PC-3 (cell line): ENCODE measurements around the gene LRRC41. TPM values are rescaled to one million over a fixed set of nuclear protein-coding genes. Genes with fewer than 3 reads are reported as not detected.

Source experiments
- ATAC-seq: fragments of 200-7000 bp; cut with Tn5 transposase; 2 replicates; pipeline ENCODE4 v1.9.1; 2020; ENCODE audit warnings: mild to moderate bottlenecking, moderate library complexity
- BruUV-seq: library from RNA; stranded (reverse); fragments of 400-500 nt; replicated peaks from 2 replicates; lab custom pipeline; 2021; lab: Mats Ljungman, UMichigan
- CTCF ChIA-PET: fragments of 300-600 bp; sonication (Branson Sonifier 250); formaldehyde crosslinking; loops from one replicate; lab custom pipeline; 2022; ENCODE audit warnings: antibody characterized with exemption; lab: Charles Lee
- POLR2A ChIA-PET: fragments of 300-600 bp; sonication (Branson Sonifier 250); formaldehyde crosslinking; loops from one replicate; lab custom pipeline; 2022; ENCODE audit warnings: antibody characterized with exemption; ENCODE audit not compliant: unreplicated experiment; lab: Charles Lee
- DNase-seq: peaks from one replicate; pipeline ENCODE4 v3.0.0-alpha.2; 2015
- H2AFZ ChIP-seq: fragments of 300-600 bp; sonication (generic); 2 replicates; pipeline ENCODE4 v1.6.0; 2016; ENCODE audit warnings: antibody characterized with exemption, low read length
- H3F3A ChIP-seq: fragments of 300-600 bp; sonication (generic); one replicate; pipeline ENCODE4 v1.6.0; 2017; ENCODE audit warnings: antibody characterized with exemption, low read length, control low read depth, mild to moderate bottlenecking; ENCODE audit not compliant: unreplicated experiment
- H3K27ac ChIP-seq: fragments of 300-600 bp; sonication (generic); 2 replicates; pipeline ENCODE4 v1.5.1; 2016; ENCODE audit warnings: mild to moderate bottlenecking, low read length
- H3K27me3 ChIP-seq: fragments of 300-600 bp; sonication (generic); 2 replicates; pipeline ENCODE4 v1.6.1; 2016; ENCODE audit warnings: low read length, mixed read lengths
- H3K36me3 ChIP-seq: fragments of 300-600 bp; sonication (generic); 2 replicates; pipeline ENCODE4 v1.6.1; 2016; ENCODE audit warnings: low read depth, mixed run types, low read length, mixed read lengths
- H3K4me1 ChIP-seq: fragments of 300-600 bp; sonication (generic); 2 replicates; pipeline ENCODE4 v1.5.1; 2016; ENCODE audit warnings: low read length; ENCODE audit not compliant: insufficient read depth
- H3K4me2 ChIP-seq: fragments of 300-600 bp; sonication (generic); 2 replicates; pipeline ENCODE4 v1.6.0; 2016; ENCODE audit warnings: low read length
- H3K4me3 ChIP-seq: fragments of 300-600 bp; sonication (generic); 2 replicates; pipeline ENCODE4 v1.5.1; 2016; ENCODE audit warnings: mild to moderate bottlenecking, low read length, mixed read lengths
- H3K79me2 ChIP-seq: fragments of 300-600 bp; sonication (generic); 2 replicates; pipeline ENCODE4 v1.6.1; 2017; ENCODE audit warnings: low read length, mixed read lengths
- H3K9ac ChIP-seq: fragments of 300-600 bp; sonication (generic); 2 replicates; pipeline ENCODE4 v1.6.0; 2016; ENCODE audit warnings: mild to moderate bottlenecking, low read length
- H3K9me2 ChIP-seq: fragments of 300-600 bp; sonication (generic); replicated peaks from 2 replicates; pipeline ENCODE4 v1.6.1; 2016; ENCODE audit warnings: mixed run types, low read length, mixed read lengths
- H3K9me3 ChIP-seq: fragments of 300-600 bp; sonication (generic); 2 replicates; pipeline ENCODE4 v1.6.1; 2016; ENCODE audit warnings: low read length, mixed read lengths
- H4K20me1 ChIP-seq: fragments of 300-600 bp; sonication (generic); 2 replicates; pipeline ENCODE4 v1.6.1; 2016; ENCODE audit warnings: low read length, mixed read lengths
- CTCF ChIP-seq: fragments of 300-600 bp; sonication (generic); conservative IDR thresholded peaks from 2 replicates; pipeline ENCODE4 v1.5.1; 2017; ENCODE audit warnings: antibody characterized with exemption, low read depth, mild to moderate bottlenecking, low read length
- EZH2 ChIP-seq: fragments of 300-600 bp; sonication (generic); IDR thresholded peaks from one replicate; pipeline ENCODE4 v1.6.1; 2017; ENCODE audit warnings: antibody characterized with exemption, mild to moderate bottlenecking, low read length; ENCODE audit not compliant: unreplicated experiment
- EZH2phosphoT487 ChIP-seq: fragments of 300-600 bp; sonication (generic); IDR thresholded peaks from 2 replicates; pipeline ENCODE4 v1.6.1; 2018; ENCODE audit warnings: mild to moderate bottlenecking, antibody characterized with exemption, low read length, borderline replicate concordance
- intact Hi-C: fragments of 100-400 bp; cut with micrococcal nuclease; formaldehyde crosslinking; loops from 2 replicates; pipeline ENCODE4 v1.9.0; 2023
- total RNA-seq: library from RNA; depleted of rRNA; stranded (reverse); fragments of >200 nt; gene quantifications from 2 replicates; pipeline ENCODE4 v1.2.3, GENCODE V29; 2014

LRRC41 gene
- total RNA-seq, 1 experiment from 2014 or later: 52.7 TPM

- Histone ChIP-seq H3K4me3 (no peak overlapping the region), H2AFZ (no peak overlapping the region), H3K36me3 (peaks cover 71% of the 10 kb centered on the region), H3K9me2 (no peaks in the 10 kb centered on the region), H3K9me3 (no peaks in the 10 kb centered on the region), H3K27ac (no peak overlapping the region), H3K27me3 (no peaks in the 10 kb centered on the region), H3K4me2 (no peak overlapping the region), H3K9ac (no peak overlapping the region), H3K79me2 (no peaks in the 10 kb centered on the region), H3F3A (no peaks in the 10 kb centered on the region), H4K20me1 (no peaks in the 10 kb centered on the region), H3K4me1 (no peaks in the 10 kb centered on the region)
- no peak for ATAC-seq
- TF ChIP-seq CTCF: no peak
- TF ChIP-seq EZH2: no peak
- no peak for TF ChIP-seq EZH2phosphoT487
- DNase-seq: no peak
- intact Hi-C loops: no loop called here
- POLR2A ChIA-PET: interaction anchor here (0.6 kb wide), 1 partner anchor 28 kb away, joined by 5 read pairs; no protein-coding TSS in a partner anchor
- CTCF ChIA-PET: no interaction called here
- no TSS peak for BruUV-seq
These were observed 40.9 kb downstream of the LRRC41 start for GRCh38 chr1:46262508-46262907.

GRCh38 chr1:46256523-46256922 lies 46.9 kb downstream of the LRRC41 start:
- Histone ChIP-seq H3K79me2 (no peaks in the 10 kb centered on the region), H3K36me3 (peaks cover 42% of the 10 kb centered on the region; the same call in 1 of the 2 replicates), H3K27me3 (no peaks in the 10 kb centered on the region), H2AFZ (no peak overlapping the region), H3K9me2 (no peaks in the 10 kb centered on the region), H3K9ac (no peak overlapping the region), H3K4me3 (no peak overlapping the region), H3K27ac (no peak overlapping the region), H3K9me3 (no peaks in the 10 kb centered on the region), H4K20me1 (no peaks in the 10 kb centered on the region), H3K4me1 (no peaks in the 10 kb centered on the region), H3K4me2 (no peak overlapping the region), H3F3A (no peaks in the 10 kb centered on the region)
- CTCF ChIA-PET: no interaction called here
- POLR2A ChIA-PET: no interaction called here
- intact Hi-C loops: no loop called here
- DNase-seq (no peak), ATAC-seq (no peak)
- TF ChIP-seq EZH2 (no peak), EZH2phosphoT487 (no peak), CTCF (no peak)
- BruUV-seq: no TSS peak

- ATAC-seq (no peak), DNase-seq (no peak)
- Histone ChIP-seq H2AFZ (no peak overlapping the region), H3K4me1 (no peaks in the 10 kb centered on the region; the same call in 1 of the 2 replicates), H3K4me2 (no peak overlapping the region), H4K20me1 (no peaks in the 10 kb centered on the region), H3K27ac (no peak overlapping the region), H3K79me2 (peaks cover 9% of the 10 kb centered on the region), H3K36me3 (peaks cover 36% of the 10 kb centered on the region), H3K9me3 (no peaks in the 10 kb centered on the region), H3K4me3 (no peak overlapping the region), H3K9ac (no peak overlapping the region), H3F3A (no peaks in the 10 kb centered on the region), H3K27me3 (no peaks in the 10 kb centered on the region), H3K9me2 (no peaks in the 10 kb centered on the region)
- POLR2A ChIA-PET: no interaction called here
- intact Hi-C loops: no loop called here
- no TSS peak for BruUV-seq
- CTCF ChIA-PET: no interaction called here
- TF ChIP-seq EZH2 (no peak), CTCF (no peak), EZH2phosphoT487 (no peak)
These were observed 48.7 kb downstream of the LRRC41 start for GRCh38 chr1:46254668-46255067.
